Parathyroid adenoma (tissue), 2 donors: ENCODE data around the gene RBBP9.

Source experiments
- H2AFZ ChIP-seq: fragments of 300-600 bp; sonication (generic); one replicate; pipeline ENCODE4 v1.7.0; 2017; ENCODE audit warnings: antibody characterized with exemption, mild to moderate bottlenecking
- H3K27ac ChIP-seq: fragments of 300-600 bp; sonication (generic); one replicate; pipeline ENCODE4 v1.7.0; 2017
- H3K27me3 ChIP-seq: fragments of 300-600 bp; sonication (generic); one replicate; pipeline ENCODE4 v1.7.0; 2017; ENCODE audit warnings: low read length; ENCODE audit not compliant: control insufficient read depth, insufficient read depth
- H3K36me3 ChIP-seq: fragments of 300-600 bp; sonication (generic); one replicate; pipeline ENCODE4 v1.7.0; 2017; ENCODE audit warnings: low read length; ENCODE audit not compliant: control insufficient read depth, insufficient read depth
- H3K4me1 ChIP-seq: fragments of 300-600 bp; sonication (generic); one replicate; pipeline ENCODE4 v1.7.0; 2017; ENCODE audit warnings: control low read depth
- H3K4me2 ChIP-seq: fragments of 300-600 bp; sonication (generic); one replicate; pipeline ENCODE4 v1.7.0; 2017; ENCODE audit warnings: low read length
- H3K4me3 ChIP-seq: fragments of 300-600 bp; sonication (generic); one replicate; pipeline ENCODE4 v1.7.0; 2017; ENCODE audit warnings: low read depth, low read length
- H3K79me2 ChIP-seq: fragments of 300-600 bp; sonication (generic); one replicate; pipeline ENCODE4 v1.7.0; 2017; ENCODE audit warnings: control low read depth
- H3K9ac ChIP-seq: fragments of 300-600 bp; sonication (generic); one replicate; pipeline ENCODE4 v1.7.0; 2017; ENCODE audit warnings: mild to moderate bottlenecking
- H3K9me3 ChIP-seq: fragments of 300-600 bp; sonication (generic); one replicate; pipeline ENCODE4 v1.7.0; 2017; ENCODE audit warnings: low read length; ENCODE audit not compliant: control insufficient read depth
- TF ChIP-seq, protein P1 (sequence below): fragments of 300-600 bp; sonication (generic); IDR thresholded peaks from one replicate; pipeline ENCODE4 v1.7.0; 2017; ENCODE audit warnings: antibody characterized with exemption, mild to moderate bottlenecking
- donor health status: primary hyperparathyroidism.

RBBP9 gene

DNA sequence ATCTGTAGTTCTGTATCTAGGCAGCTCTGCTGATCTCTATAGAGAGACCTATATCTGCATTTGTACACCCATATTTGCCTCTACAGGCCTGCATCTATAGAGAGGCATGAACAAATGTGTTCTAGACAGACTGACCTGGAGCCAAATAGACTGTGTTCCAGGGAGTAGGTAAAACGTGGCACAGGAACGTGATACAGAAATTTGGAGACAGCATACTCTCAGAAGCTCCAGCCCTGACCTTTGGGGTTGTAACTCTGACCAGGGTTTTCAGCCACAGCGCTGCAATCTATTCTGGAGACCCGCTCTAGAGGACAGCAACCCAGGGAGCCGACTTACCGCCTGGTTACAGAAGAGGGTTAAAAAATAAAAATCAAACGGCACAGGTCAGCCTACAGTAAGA, 983 bp downstream of the RBBP9 start:
- no peak overlapping the region for H3K27ac ChIP-seq

DNA sequence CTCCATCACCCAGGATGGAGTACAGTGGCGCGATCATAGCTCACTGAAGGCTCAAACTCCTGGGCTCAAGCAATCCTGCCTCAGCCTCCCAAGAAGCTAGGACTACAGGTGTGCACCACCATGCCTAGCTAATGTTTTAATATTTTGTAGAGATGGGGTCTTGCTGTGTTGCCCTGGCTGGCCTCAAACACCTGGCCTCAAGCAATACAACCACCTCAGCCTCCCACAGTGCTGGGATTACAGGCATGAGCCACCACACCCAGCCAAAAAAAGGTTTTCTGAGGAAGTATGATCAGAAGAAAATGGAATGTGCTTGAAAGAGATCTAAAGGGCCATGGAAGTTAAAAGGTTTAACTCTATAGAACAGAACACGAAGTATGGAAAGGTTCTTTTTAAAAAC, 8.7 kb downstream of the RBBP9 start:
- Histone ChIP-seq H3K9ac (no peak overlapping the region), H3K36me3 (no peaks in the 10 kb centered on the region), H3K27me3 (no peaks in the 10 kb centered on the region), H3K4me2 (no peak overlapping the region), H3K4me1 (no peaks in the 10 kb centered on the region), H2AFZ (no peak overlapping the region), H3K27ac (no peak overlapping the region), H3K9me3 (no peaks in the 10 kb centered on the region), H3K79me2 (no peaks in the 10 kb centered on the region), H3K4me3 (no peak overlapping the region)
- TF ChIP-seq, protein P1, sequence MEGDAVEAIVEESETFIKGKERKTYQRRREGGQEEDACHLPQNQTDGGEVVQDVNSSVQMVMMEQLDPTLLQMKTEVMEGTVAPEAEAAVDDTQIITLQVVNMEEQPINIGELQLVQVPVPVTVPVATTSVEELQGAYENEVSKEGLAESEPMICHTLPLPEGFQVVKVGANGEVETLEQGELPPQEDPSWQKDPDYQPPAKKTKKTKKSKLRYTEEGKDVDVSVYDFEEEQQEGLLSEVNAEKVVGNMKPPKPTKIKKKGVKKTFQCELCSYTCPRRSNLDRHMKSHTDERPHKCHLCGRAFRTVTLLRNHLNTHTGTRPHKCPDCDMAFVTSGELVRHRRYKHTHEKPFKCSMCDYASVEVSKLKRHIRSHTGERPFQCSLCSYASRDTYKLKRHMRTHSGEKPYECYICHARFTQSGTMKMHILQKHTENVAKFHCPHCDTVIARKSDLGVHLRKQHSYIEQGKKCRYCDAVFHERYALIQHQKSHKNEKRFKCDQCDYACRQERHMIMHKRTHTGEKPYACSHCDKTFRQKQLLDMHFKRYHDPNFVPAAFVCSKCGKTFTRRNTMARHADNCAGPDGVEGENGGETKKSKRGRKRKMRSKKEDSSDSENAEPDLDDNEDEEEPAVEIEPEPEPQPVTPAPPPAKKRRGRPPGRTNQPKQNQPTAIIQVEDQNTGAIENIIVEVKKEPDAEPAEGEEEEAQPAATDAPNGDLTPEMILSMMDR: no peak

More for the DNA sequence above, 983 bp downstream of the RBBP9 start:
- Histone ChIP-seq H3K9ac (no peak overlapping the region), H3K4me2 (peak overlapping the region; percentile 56), H2AFZ (peak overlapping the region; percentile 93), H3K9me3 (no peaks in the 10 kb centered on the region), H3K4me1 (no peaks in the 10 kb centered on the region), H3K4me3 (peak overlapping the region; percentile 65), H3K27me3 (no peaks in the 10 kb centered on the region), H3K36me3 (no peaks in the 10 kb centered on the region), H3K79me2 (no peaks in the 10 kb centered on the region)
- TF ChIP-seq, protein P1: no peak

DNA sequence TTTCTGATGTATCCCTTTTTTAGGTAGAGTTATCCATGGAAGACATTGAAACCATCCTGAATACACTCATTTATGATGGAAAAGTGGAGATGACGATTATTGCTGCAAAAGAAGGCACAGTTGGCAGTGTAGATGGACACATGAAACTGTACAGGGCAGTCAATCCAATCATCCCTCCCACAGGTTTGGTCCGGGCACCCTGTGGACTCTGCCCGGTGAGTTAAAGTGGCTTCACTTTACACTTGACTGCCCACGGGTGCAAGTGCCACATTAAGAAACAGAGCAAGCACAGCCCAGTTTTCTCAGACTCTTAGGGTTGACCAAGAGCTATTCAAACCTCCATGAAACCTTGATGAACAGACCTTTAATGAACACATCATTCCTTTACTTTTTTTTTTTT, 15.4 kb downstream of the RBBP9 start:
- no peaks in the 10 kb centered on the region for H3K79me2 ChIP-seq
- TF ChIP-seq, protein P1: no peak
- H3K27me3 ChIP-seq: no peaks in the 10 kb centered on the region
- no peaks in the 10 kb centered on the region for H3K36me3 ChIP-seq
- H3K4me3 ChIP-seq: no peak overlapping the region
- no peak overlapping the region for H3K4me2 ChIP-seq
- H3K4me1 ChIP-seq: no peaks in the 10 kb centered on the region
- H2AFZ ChIP-seq: no peak overlapping the region
- no peaks in the 10 kb centered on the region for H3K9me3 ChIP-seq
- H3K27ac ChIP-seq: no peak overlapping the region
- no peak overlapping the region for H3K9ac ChIP-seq

DNA sequence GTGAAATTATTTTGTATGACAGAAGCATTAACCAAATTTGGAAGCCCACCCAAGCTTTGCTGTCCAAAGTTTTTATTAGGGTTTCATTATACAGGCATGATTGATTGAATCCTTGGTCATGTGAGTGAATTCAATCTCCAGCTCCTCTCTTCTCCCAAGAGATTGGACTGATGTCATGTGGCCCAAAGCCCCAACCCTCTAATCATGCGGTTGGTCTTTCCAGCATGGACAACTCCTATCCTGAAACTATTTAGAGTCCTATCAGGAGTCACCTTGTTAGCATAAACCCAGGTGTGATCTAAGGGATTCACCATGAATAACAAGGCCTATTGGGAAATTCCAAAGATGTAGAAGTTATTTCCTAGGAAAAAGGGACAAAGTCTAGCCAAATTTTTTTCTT, 19.2 kb downstream of the RBBP9 start:
- no peaks in the 10 kb centered on the region for H3K36me3 ChIP-seq

DNA sequence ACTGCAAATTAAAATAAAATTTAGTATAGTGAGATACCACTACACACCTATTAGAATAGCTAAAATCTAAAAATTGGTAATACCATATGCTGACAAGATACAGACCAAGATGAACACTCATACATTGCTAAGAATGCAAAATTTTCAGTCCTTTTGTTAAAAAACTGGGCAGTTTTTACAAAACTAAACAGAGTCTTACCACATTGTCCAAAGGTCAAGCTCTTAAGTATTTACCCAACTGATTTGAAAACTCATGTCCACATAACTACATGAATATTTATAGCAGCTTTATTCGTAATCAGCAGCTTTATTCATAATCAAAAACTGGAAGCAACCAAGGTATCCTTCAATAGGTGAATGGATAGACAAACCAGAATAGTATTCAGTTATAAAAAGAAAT, 19.8 kb downstream of the RBBP9 start:
- Histone ChIP-seq H3K36me3 (no peaks in the 10 kb centered on the region), H2AFZ (no peak overlapping the region), H3K27me3 (no peaks in the 10 kb centered on the region), H3K4me1 (no peaks in the 10 kb centered on the region), H3K9me3 (no peaks in the 10 kb centered on the region), H3K9ac (no peak overlapping the region), H3K79me2 (no peaks in the 10 kb centered on the region), H3K27ac (no peak overlapping the region), H3K4me3 (no peak overlapping the region), H3K4me2 (no peak overlapping the region)
- TF ChIP-seq, protein P1: no peak

More for the DNA sequence above, 19.2 kb downstream of the RBBP9 start:
- Histone ChIP-seq H3K27ac (no peak overlapping the region), H3K4me1 (no peaks in the 10 kb centered on the region), H3K9ac (no peak overlapping the region), H3K4me2 (no peak overlapping the region), H3K79me2 (no peaks in the 10 kb centered on the region), H3K4me3 (no peak overlapping the region), H3K9me3 (no peaks in the 10 kb centered on the region), H3K27me3 (no peaks in the 10 kb centered on the region), H2AFZ (no peak overlapping the region)
- TF ChIP-seq, protein P1: no peak
